ENCODE measurements around the gene PDE6G.

PDE6G gene

GRCh38 chr17:81690549-81690948 lies 34.2 kb upstream of the PDE6G start:
- Histone ChIP-seq H2BK5ac (ENCODE audit: low read depth, low read length, poor library complexity, severe bottlenecking) (no peak overlapping the region), H3K79me1 (replicated peaks; ENCODE audit: low read length, poor library complexity, severe bottlenecking) (peaks cover 32% of the 10 kb centered on the region), H3K4me3 (ENCODE audit: insufficient read depth in 1 of 2, low read depth in 1 of 2, low read length in 2 of 2) (no peak overlapping the region), H3K4me2 (ENCODE audit: low read length, poor library complexity, severe bottlenecking) (no peak overlapping the region), H3K14ac (ENCODE audit: low read length in 2 of 2) (no peak overlapping the region), H2BK120ac (ENCODE audit: low read depth, low read length) (no peak overlapping the region), H3K36me3 (ENCODE audit: control insufficient read depth in 1 of 2, insufficient read depth in 2 of 2, low read depth in 1 of 2, low read length in 2 of 2) (peaks cover 96 to 97% of the 10 kb centered on the region in 2 experiments), H3K9me3 (ENCODE audit: control insufficient read depth, low read length) (no peaks in the 10 kb centered on the region), H4K8ac (ENCODE audit: low read length) (no peak overlapping the region), H2AK5ac (ENCODE audit: low read length, severe bottlenecking) (no peak overlapping the region), H2BK12ac (ENCODE audit: low read length in 2 of 2) (no peak overlapping the region), H2BK15ac (ENCODE audit: low read depth, poor library complexity, severe bottlenecking) (no peak overlapping the region), H4K91ac (ENCODE audit: low read length) (no peak overlapping the region), H3K18ac (ENCODE audit: low read depth in 1 of 2, low read length in 2 of 2) (no peak overlapping the region), H3K27ac (ENCODE audit: low read length, poor library complexity, severe bottlenecking) (no peak overlapping the region), H3K9ac (ENCODE audit: low read length) (no peak overlapping the region), H3K23ac (ENCODE audit: low read length in 2 of 2) (no peak overlapping the region), H3K27me3 (ENCODE audit: control insufficient read depth in 1 of 2, insufficient read depth in 1 of 2, low read length in 2 of 2) (no peaks in the 10 kb centered on the region), H3K4ac (ENCODE audit: low read depth in 1 of 2, low read length in 2 of 2) (no peak overlapping the region), H3K4me1 (ENCODE audit: control insufficient read depth, insufficient read depth, low read depth, low read length) (peaks cover 13% of the 10 kb centered on the region), H2AFZ (ENCODE audit: low read depth, low read length) (no peak overlapping the region)
- DNase-seq: no peak
- WGBS: 98% methylated on average over 17 of the region's 17 CpGs

- Histone ChIP-seq H3K27me3 (ENCODE audit: control insufficient read depth in 1 of 2, insufficient read depth in 1 of 2, low read length in 2 of 2) (no peaks in the 10 kb centered on the region), H3K4ac (ENCODE audit: low read depth in 1 of 2, low read length in 2 of 2) (no peak overlapping the region), H3K36me3 (ENCODE audit: control insufficient read depth in 1 of 2, insufficient read depth in 2 of 2, low read depth in 1 of 2, low read length in 2 of 2) (peaks cover 92 to 95% of the 10 kb centered on the region in 2 experiments), H4K91ac (ENCODE audit: low read length) (no peak overlapping the region), H3K9ac (ENCODE audit: low read length) (no peak overlapping the region), H3K4me3 (ENCODE audit: insufficient read depth in 1 of 2, low read depth in 1 of 2, low read length in 2 of 2) (no peak overlapping the region), H3K4me1 (ENCODE audit: control insufficient read depth, insufficient read depth, low read depth, low read length) (peaks cover 18% of the 10 kb centered on the region), H3K27ac (ENCODE audit: low read length, poor library complexity, severe bottlenecking) (no peak overlapping the region), H3K79me1 (replicated peaks; ENCODE audit: low read length, poor library complexity, severe bottlenecking) (peaks cover 32% of the 10 kb centered on the region), H2BK5ac (ENCODE audit: low read depth, low read length, poor library complexity, severe bottlenecking) (no peak overlapping the region), H3K4me2 (ENCODE audit: low read length, poor library complexity, severe bottlenecking) (no peak overlapping the region), H2BK15ac (ENCODE audit: low read depth, poor library complexity, severe bottlenecking) (no peak overlapping the region), H2AFZ (ENCODE audit: low read depth, low read length) (no peak overlapping the region), H3K9me3 (ENCODE audit: control insufficient read depth, low read length) (no peaks in the 10 kb centered on the region), H3K23ac (ENCODE audit: low read length in 2 of 2) (no peak overlapping the region), H2BK12ac (ENCODE audit: low read length in 2 of 2) (no peak overlapping the region), H4K8ac (ENCODE audit: low read length) (no peak overlapping the region), H2AK5ac (ENCODE audit: low read length, severe bottlenecking) (no peak overlapping the region), H2BK120ac (ENCODE audit: low read depth, low read length) (no peak overlapping the region), H3K14ac (ENCODE audit: low read length in 2 of 2) (no peak overlapping the region), H3K18ac (ENCODE audit: low read depth in 1 of 2, low read length in 2 of 2) (no peak overlapping the region)
- WGBS: 96% methylated on average over 18 of the region's 18 CpGs
- no peak for DNase-seq
Measured at GRCh38 chr17:81690066-81690465, 33.7 kb upstream of the PDE6G start.

GRCh38 chr17:81688616-81689015 lies 32.3 kb upstream of the PDE6G start:
- 95% methylated on average over 14 of the region's 14 CpGs for WGBS
- Histone ChIP-seq H3K9me3 (ENCODE audit: control insufficient read depth, low read length) (no peaks in the 10 kb centered on the region), H3K4me1 (ENCODE audit: control insufficient read depth, insufficient read depth, low read depth, low read length) (peaks cover 22% of the 10 kb centered on the region), H3K4ac (ENCODE audit: low read depth in 1 of 2, low read length in 2 of 2) (no peak overlapping the region), H3K79me1 (replicated peaks; ENCODE audit: low read length, poor library complexity, severe bottlenecking) (peaks cover 22% of the 10 kb centered on the region), H2BK12ac (ENCODE audit: low read length in 2 of 2) (no peak overlapping the region), H2BK120ac (ENCODE audit: low read depth, low read length) (no peak overlapping the region), H3K27ac (ENCODE audit: low read length, poor library complexity, severe bottlenecking) (no peak overlapping the region), H4K8ac (ENCODE audit: low read length) (no peak overlapping the region), H3K27me3 (ENCODE audit: control insufficient read depth in 1 of 2, insufficient read depth in 1 of 2, low read length in 2 of 2) (no peaks in the 10 kb centered on the region), H2AFZ (ENCODE audit: low read depth, low read length) (no peak overlapping the region), H4K91ac (ENCODE audit: low read length) (peak overlapping the region; percentile 8), H2BK5ac (ENCODE audit: low read depth, low read length, poor library complexity, severe bottlenecking) (no peak overlapping the region), H2AK5ac (ENCODE audit: low read length, severe bottlenecking) (no peak overlapping the region), H3K36me3 (ENCODE audit: control insufficient read depth in 1 of 2, insufficient read depth in 2 of 2, low read depth in 1 of 2, low read length in 2 of 2) (peaks cover 78 to 80% of the 10 kb centered on the region in 2 experiments), H3K18ac (ENCODE audit: low read depth in 1 of 2, low read length in 2 of 2) (no peak overlapping the region), H3K4me2 (ENCODE audit: low read length, poor library complexity, severe bottlenecking) (no peak overlapping the region), H3K4me3 (ENCODE audit: insufficient read depth in 1 of 2, low read depth in 1 of 2, low read length in 2 of 2) (no peak overlapping the region), H3K23ac (ENCODE audit: low read length in 2 of 2) (no peak overlapping the region), H2BK15ac (ENCODE audit: low read depth, poor library complexity, severe bottlenecking) (no peak overlapping the region), H3K9ac (ENCODE audit: low read length) (no peak overlapping the region), H3K14ac (ENCODE audit: low read length in 2 of 2) (no peak overlapping the region)
- DNase-seq: no peak

GRCh38 chr17:81687770-81688541 lies 31.6 kb upstream of the PDE6G start:
- WGBS: 97% methylated on average over 41 of the region's 41 CpGs
- Histone ChIP-seq H3K4me3 (ENCODE audit: insufficient read depth in 1 of 2, low read depth in 1 of 2, low read length in 2 of 2) (no peak overlapping the region), H2BK15ac (ENCODE audit: low read depth, poor library complexity, severe bottlenecking) (no peak overlapping the region), H3K23ac (ENCODE audit: low read length in 2 of 2) (no peak overlapping the region), H4K91ac (ENCODE audit: low read length) (no peak overlapping the region), H3K18ac (ENCODE audit: low read depth in 1 of 2, low read length in 2 of 2) (no peak overlapping the region), H2BK120ac (ENCODE audit: low read depth, low read length) (no peak overlapping the region), H2BK5ac (ENCODE audit: low read depth, low read length, poor library complexity, severe bottlenecking) (no peak overlapping the region), H3K4me2 (ENCODE audit: low read length, poor library complexity, severe bottlenecking) (no peak overlapping the region), H3K27ac (ENCODE audit: low read length, poor library complexity, severe bottlenecking) (no peak overlapping the region), H3K79me1 (replicated peaks; ENCODE audit: low read length, poor library complexity, severe bottlenecking) (peaks cover 18% of the 10 kb centered on the region), H3K14ac (ENCODE audit: low read length in 2 of 2) (no peak overlapping the region), H3K4me1 (ENCODE audit: control insufficient read depth, insufficient read depth, low read depth, low read length) (peaks cover 22% of the 10 kb centered on the region), H3K36me3 (ENCODE audit: control insufficient read depth in 1 of 2, insufficient read depth in 2 of 2, low read depth in 1 of 2, low read length in 2 of 2) (peaks cover 73% of the 10 kb centered on the region in 2 experiments), H3K4ac (ENCODE audit: low read depth in 1 of 2, low read length in 2 of 2) (no peak overlapping the region), H3K27me3 (ENCODE audit: control insufficient read depth in 1 of 2, insufficient read depth in 1 of 2, low read length in 2 of 2) (no peaks in the 10 kb centered on the region), H3K9me3 (ENCODE audit: control insufficient read depth, low read length) (no peaks in the 10 kb centered on the region), H2BK12ac (ENCODE audit: low read length in 2 of 2) (no peak overlapping the region), H3K9ac (ENCODE audit: low read length) (no peak overlapping the region), H2AFZ (ENCODE audit: low read depth, low read length) (no peak overlapping the region), H2AK5ac (ENCODE audit: low read length, severe bottlenecking) (no peak overlapping the region), H4K8ac (ENCODE audit: low read length) (no peak overlapping the region)
- no peak for DNase-seq
